Endometrial microvascular endothelial cells (primary cell): ENCODE results near the gene TP63. TPM values are rescaled to one million over a fixed set of nuclear protein-coding genes. Genes with fewer than 3 reads are reported as not detected.

Experiments
- in situ Hi-C: cut with HindIII; loops from 2 replicates; pipeline ENCODE4 v1.10.0; 2017; ENCODE audit warnings: low sequenced_read_pairs, low pct_unique_long_range_greater_than_20kb; ENCODE audit errors: inconsistent ontology term
- total RNA-seq: library from RNA; depleted of rRNA; stranded (reverse); fragments of >200 nt; gene quantifications from one replicate; pipeline ENCODE4 v1.2.3, GENCODE V29; 2015; ENCODE audit errors: inconsistent ontology term

Gene TP63
- total RNA-seq, 1 donor from 2014 or later, result not detected

GRCh38 chr3:189673535-189673934 lies 42.3 kb downstream of the TP63 start:
- in situ Hi-C loops, result no loop called here

- in situ Hi-C loops, result no loop called here
These were observed 43.2 kb downstream of the TP63 start for GRCh38 chr3:189674249-189674913.

GRCh38 chr3:189677667-189678066 lies 46.5 kb downstream of the TP63 start:
- in situ Hi-C loops, result no loop called here

- in situ Hi-C loops, result no loop called here
These were observed 49.5 kb downstream of the TP63 start for GRCh38 chr3:189680723-189681122.

GRCh38 chr3:189683546-189684255 lies 52.5 kb downstream of the TP63 start:
- in situ Hi-C loops, result no loop called here

- in situ Hi-C loops, result no loop called here
These were observed 53.1 kb downstream of the TP63 start for GRCh38 chr3:189684317-189684716.

GRCh38 chr3:189685291-189685690 lies 54.1 kb downstream of the TP63 start:
- in situ Hi-C loops, result no loop called here

- in situ Hi-C loops, result no loop called here
These were observed 54.7 kb downstream of the TP63 start for GRCh38 chr3:189685860-189686259.

GRCh38 chr3:189687475-189687874 lies 56.3 kb downstream of the TP63 start:
- in situ Hi-C loops, result no loop called here

- in situ Hi-C loops, result no loop called here
These were observed 57.1 kb downstream of the TP63 start for GRCh38 chr3:189688262-189688661.

- in situ Hi-C loops, result no loop called here
These were observed 58.4 kb downstream of the TP63 start for GRCh38 chr3:189689625-189690024.

- in situ Hi-C loops, result no loop called here
These were observed 59.0 kb downstream of the TP63 start for GRCh38 chr3:189690237-189690636.

- in situ Hi-C loops, result no loop called here
These were observed 59.5 kb downstream of the TP63 start for GRCh38 chr3:189690672-189691071.

GRCh38 chr3:189695400-189695799 lies 64.2 kb downstream of the TP63 start:
- in situ Hi-C loops, result no loop called here

- in situ Hi-C loops, result no loop called here
These were observed 67.6 kb downstream of the TP63 start for GRCh38 chr3:189698811-189699210.

- in situ Hi-C loops, result no loop called here
These were observed 68.7 kb downstream of the TP63 start for GRCh38 chr3:189699885-189700284.

- in situ Hi-C loops, result no loop called here
These were observed 71.0 kb downstream of the TP63 start for GRCh38 chr3:189702066-189702646.

- in situ Hi-C loops, result no loop called here
These were observed 72.7 kb downstream of the TP63 start for GRCh38 chr3:189703865-189704264.

GRCh38 chr3:189708375-189708774 lies 77.2 kb downstream of the TP63 start:
- in situ Hi-C loops, result no loop called here
